GM10266 (cell line): ENCODE measurements around the gene FIGN.

ENCODE experiments used
- DNase-seq: peaks from one replicate; pipeline ENCODE4 v3.0.0; 2012; ENCODE audit errors: extremely low spot score
- CTCF ChIP-seq: IDR thresholded peaks from 2 replicates; pipeline ENCODE4 v1.5.1; 2012; ENCODE audit warnings: mild to moderate bottlenecking, low read depth; ENCODE audit not compliant: control insufficient read depth, insufficient read depth; ENCODE audit errors: missing control alignments

FIGN gene

GRCh38 chr2:163595028-163595427 lies 140.8 kb downstream of the FIGN start:
- TF ChIP-seq CTCF = no peak
- DNase-seq = no peak

GRCh38 chr2:163594497-163594896 lies 141.3 kb downstream of the FIGN start:
- DNase-seq = no peak
- no peak for TF ChIP-seq CTCF

GRCh38 chr2:163593982-163594381 lies 141.8 kb downstream of the FIGN start:
- no peak for DNase-seq
- no peak for TF ChIP-seq CTCF

- no peak for TF ChIP-seq CTCF
- no peak for DNase-seq
These were observed 142.7 kb downstream of the FIGN start for GRCh38 chr2:163592954-163593622.

- DNase-seq = no peak
- no peak for TF ChIP-seq CTCF
These were observed 144.3 kb downstream of the FIGN start for GRCh38 chr2:163591461-163591860.

GRCh38 chr2:163580757-163581156 lies 155.1 kb downstream of the FIGN start:
- no peak for DNase-seq
- no peak for TF ChIP-seq CTCF

GRCh38 chr2:163574309-163574708 lies 161.5 kb downstream of the FIGN start:
- TF ChIP-seq CTCF = no peak

More at GRCh38 chr2:163574309-163574708, 161.5 kb downstream of the FIGN start:
- DNase-seq = no peak
